Common myeloid progenitor, CD34-positive (primary cell): Measurements from ENCODE around the gene ARPC1B.
"Not testable (repeated sequence)": the region's sequence is repeated elsewhere in the genome, so short reads cannot be mapped to it uniquely, and the experiment has no call there.

Experiments used
- CTCF ChIA-PET: fragments of 350-600 bp; sonication (Branson Sonifier 250); formaldehyde crosslinking; loops from one replicate; lab custom pipeline; 2021; ENCODE audit warnings: antibody characterized with exemption; lab: Charles Lee
- POLR2A ChIA-PET: fragments of 350-600 bp; sonication (Branson Sonifier 250); formaldehyde crosslinking; loops from one replicate; lab custom pipeline; 2021; ENCODE audit warnings: antibody characterized with exemption; lab: Charles Lee
- DNase-seq, 3 donors: peaks; one replicate each; pipeline versions ENCODE4 v3.0.0 to v3.0.0-alpha.2; 2013
- H3K27ac ChIP-seq, 2 experiments: 1 replicate in 1 of 2; 2 replicates in 1 of 2; pipeline ENCODE4 v1.7.0; 2013; ENCODE audit warnings: inconsistent platforms in 2 of 2, low read length in 2 of 2, mild to moderate bottlenecking in 2 of 2, low read depth in 1 of 2, moderate library complexity in 1 of 2; ENCODE audit not compliant: severe bottlenecking in 2 of 2, insufficient read depth in 1 of 2, poor library complexity in 1 of 2
- H3K27me3 ChIP-seq, 5 experiments: replicated peaks in 2 of 5; 1 replicate in 3 of 5; 2 replicates in 2 of 5; pipeline versions ENCODE4 v1.6.1 to v1.7.0; 2013; ENCODE audit warnings: low read length in 4 of 5, mild to moderate bottlenecking in 2 of 5, moderate library complexity in 2 of 5, inconsistent platforms in 1 of 5; ENCODE audit not compliant: insufficient read depth in 5 of 5, control insufficient read depth in 4 of 5
- H3K36me3 ChIP-seq, 4 experiments: 1 replicate in 2 of 4; 2 replicates in 2 of 4; pipeline versions ENCODE4 v1.6.1 to v1.7.0; 2013; ENCODE audit warnings: low read length in 3 of 4, control low read depth in 1 of 4, mild to moderate bottlenecking in 1 of 4; ENCODE audit not compliant: control insufficient read depth in 4 of 4, insufficient read depth in 4 of 4
- H3K4me1 ChIP-seq, 4 experiments: 1 replicate in 3 of 4; 2 replicates in 1 of 4; pipeline versions ENCODE4 v1.6.1 to v1.7.1; 2013; ENCODE audit warnings: low read length in 3 of 4, mild to moderate bottlenecking in 3 of 4, control low read depth in 1 of 4, inconsistent platforms in 1 of 4, moderate library complexity in 1 of 4; ENCODE audit not compliant: control insufficient read depth in 4 of 4, insufficient read depth in 4 of 4; ENCODE audit errors: control extremely low read depth in 1 of 4
- H3K4me3 ChIP-seq, 7 experiments: 1 replicate in 4 of 7; 2 replicates in 3 of 7; pipeline versions ENCODE4 v1.5.1 to v1.7.0; 2013; ENCODE audit warnings: mild to moderate bottlenecking in 7 of 7, low read length in 6 of 7, moderate library complexity in 6 of 7, inconsistent platforms in 2 of 7, low read depth in 2 of 7, control low read depth in 1 of 7; ENCODE audit not compliant: insufficient read depth in 4 of 7, control insufficient read depth in 1 of 7; ENCODE audit errors: extremely low read depth in 1 of 7
- H3K9me3 ChIP-seq, 5 experiments: 1 replicate in 4 of 5; 2 replicates in 1 of 5; pipeline versions ENCODE4 v1.6.1 to v1.7.1; 2013; ENCODE audit warnings: low read length in 4 of 5, mild to moderate bottlenecking in 2 of 5, inconsistent platforms in 1 of 5, low read depth in 1 of 5, moderate library complexity in 1 of 5; ENCODE audit not compliant: control insufficient read depth in 4 of 5, insufficient read depth in 2 of 5; ENCODE audit errors: control extremely low read depth in 1 of 5
- WGBS: methylation state at CpG from one replicate; pipeline ENCODE4 v1.1.5; 2013; ENCODE audit not compliant: insufficient coverage; 5-methylcytosine and 5-hydroxymethylcytosine counted together

Gene ARPC1B

GRCh38 chr7:99408379-99409191 lies 34.1 kb downstream of the ARPC1B start, which contains the start of the genes BUD31 and PDAP1:
BUD31 (plus strand) TSS chr7:99408969; CDS start chr7:99411093, 2,124 bp downstream.
PDAP1 (minus strand) TSS chr7:99408597; CDS start chr7:99408548, 49 bp downstream.
- DNase-seq, result peak; percentile 96 to 98 (median 98)
- Histone ChIP-seq H3K9me3 (no peaks in the 10 kb centered on the region), H3K27ac (peak within 1 kb of the TSS; percentile 96 to 99), H3K4me1 (peaks cover 22 to 33% (median 32%) of the 10 kb centered on the region in 4 experiments), H3K4me3 (peak within 1 kb of the TSS; percentile 82 to 99 (median 94)), H3K36me3 (peaks cover 13 to 45% (median 28%) of the 10 kb centered on the region in 4 experiments), H3K27me3 (no peaks in the 10 kb centered on the region)
- POLR2A ChIA-PET, result interaction anchor here (0.5 to 2.0 kb wide), 9 partner anchors 12 to 721 kb away, joined by 3 to 7 read pairs (median 4); partner anchors contain the start of genes CPSF4, PTCD1 and ZNF394
- under 1% methylated on average over 61 of the region's 72 CpGs for WGBS
- CTCF ChIA-PET, result interaction anchor here (0.9 to 2.3 kb wide), 8 partner anchors 11 to 47 kb away, joined by 3 to 10 read pairs (median 4); partner anchors contain the start of gene PTCD1

DNA sequence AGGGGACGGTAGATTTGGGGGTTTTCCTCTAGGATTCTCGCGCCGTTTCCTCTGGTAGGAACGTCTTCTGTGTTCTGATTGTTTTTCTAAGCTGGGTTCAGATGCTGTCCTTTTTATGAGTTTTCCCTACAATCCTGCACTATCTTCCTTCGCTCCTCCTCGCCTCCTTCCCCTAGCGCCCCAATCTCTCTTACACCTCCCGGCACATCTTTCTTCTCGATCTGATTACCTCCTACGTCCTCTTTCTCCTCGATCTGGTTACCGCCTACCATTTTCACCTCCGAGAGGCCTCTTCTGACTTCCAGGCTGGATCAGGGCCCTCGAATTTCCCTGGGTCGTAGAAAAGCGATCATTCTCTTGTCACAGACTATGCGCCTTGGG lies 34.7 kb downstream of the ARPC1B start:
- CTCF ChIA-PET, result interaction anchor here (0.9 to 2.3 kb wide), 7 partner anchors 10 to 47 kb away, joined by 3 to 10 read pairs (median 3); partner anchors contain the start of gene PTCD1

DNA sequence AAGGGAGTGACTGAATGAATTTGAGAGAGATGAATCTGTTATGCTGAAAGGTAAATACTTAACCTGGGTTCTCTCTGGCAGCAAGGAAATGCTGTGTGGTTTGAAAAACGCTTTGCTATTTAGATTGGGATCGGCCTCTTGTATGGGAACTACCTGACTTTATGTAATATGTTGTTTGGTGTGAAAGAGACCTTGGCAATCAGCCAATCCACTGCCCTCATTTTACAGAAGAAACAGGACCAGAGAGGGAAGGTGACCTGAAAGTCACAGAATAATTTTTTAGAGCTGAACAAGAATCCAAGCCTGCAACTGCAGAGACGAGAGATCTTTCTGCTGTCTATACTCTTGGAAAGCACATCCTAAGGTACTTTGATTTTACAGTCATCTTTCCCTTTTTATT lies 35.3 kb downstream of the ARPC1B start:
- Histone ChIP-seq H3K27me3 (no peaks in the 10 kb centered on the region), H3K4me3 (peak overlapping the region in 6 of 7 experiments; percentile 37 to 99 (median 92)), H3K4me1 (peaks cover 22 to 33% (median 32%) of the 10 kb centered on the region in 4 experiments), H3K9me3 (no peaks in the 10 kb centered on the region), H3K27ac (peak overlapping the region; percentile 96 to 99), H3K36me3 (peaks cover 14 to 42% (median 27%) of the 10 kb centered on the region in 4 experiments)
- POLR2A ChIA-PET, result interaction anchor here (1.2 kb wide), 1 partner anchor 15 kb away, joined by 3 read pairs; no protein-coding TSS in a partner anchor
- peak in 1 of 3 donors; percentile 22 for DNase-seq
- WGBS, result no CpG with 5 or more reads among the region's 3 CpGs
- CTCF ChIA-PET, result interaction anchor here (1.0 to 2.3 kb wide), 2 partner anchors 11 to 46 kb away, joined by 3 to 10 read pairs; no protein-coding TSS in a partner anchor

More for the DNA sequence above, 34.7 kb downstream of the ARPC1B start:
- peak overlapping the region; percentile 82 to 99 (median 94) for H3K4me3 ChIP-seq
- no peaks in the 10 kb centered on the region for H3K27me3 ChIP-seq
- POLR2A ChIA-PET, result interaction anchor here (0.6 to 1.6 kb wide), 6 partner anchors 11 to 91 kb away, joined by 3 to 6 read pairs (median 4); partner anchors contain the start of gene ZNF394
- H3K36me3 ChIP-seq, result peaks cover 14 to 45% (median 27%) of the 10 kb centered on the region in 4 experiments
- H3K27ac ChIP-seq, result peak overlapping the region; percentile 96 to 99
- H3K4me1 ChIP-seq, result peaks cover 22 to 33% (median 32%) of the 10 kb centered on the region in 4 experiments
- peak in 2 of 3 donors; percentile 46 to 57 for DNase-seq
- no peaks in the 10 kb centered on the region for H3K9me3 ChIP-seq
- WGBS, result 0% methylated on average over 13 of the region's 18 CpGs

DNA sequence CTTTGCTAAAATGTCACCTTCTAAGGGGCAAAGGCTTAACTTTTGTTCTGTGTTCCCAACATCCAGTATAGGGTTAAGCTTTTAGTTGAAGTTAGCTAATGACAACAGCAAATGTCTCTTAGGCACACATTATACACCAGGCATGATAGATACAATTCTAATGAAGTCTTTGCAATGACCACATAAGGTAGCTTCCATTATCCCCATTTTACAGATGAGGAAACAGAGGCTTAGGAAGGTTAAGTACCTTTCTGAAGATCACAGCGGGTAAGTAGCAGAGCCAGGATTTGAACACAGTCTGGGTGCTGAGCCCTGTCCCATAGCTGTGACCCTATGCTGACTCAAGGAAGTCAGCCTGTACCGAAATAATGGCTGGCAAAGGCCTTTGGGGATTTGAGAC lies 36.1 kb downstream of the ARPC1B start:
- Histone ChIP-seq H3K9me3 (no peaks in the 10 kb centered on the region), H3K27me3 (no peaks in the 10 kb centered on the region), H3K4me1 (peaks cover 22 to 33% (median 32%) of the 10 kb centered on the region in 4 experiments), H3K4me3 (no peak overlapping the region), H3K36me3 (peaks cover 14 to 44% (median 33%) of the 10 kb centered on the region in 4 experiments), H3K27ac (peak overlapping the region in 1 of 2 experiments; percentile 17)
- 100% methylated on average over 2 of the region's 2 CpGs for WGBS
- ChIA-PET CTCF (interaction anchor here (1.0 to 2.3 kb wide), 2 partner anchors 9 to 46 kb away, joined by 4 to 10 read pairs; no protein-coding TSS in a partner anchor), POLR2A (no interaction called here)
- DNase-seq, result no peak

DNA sequence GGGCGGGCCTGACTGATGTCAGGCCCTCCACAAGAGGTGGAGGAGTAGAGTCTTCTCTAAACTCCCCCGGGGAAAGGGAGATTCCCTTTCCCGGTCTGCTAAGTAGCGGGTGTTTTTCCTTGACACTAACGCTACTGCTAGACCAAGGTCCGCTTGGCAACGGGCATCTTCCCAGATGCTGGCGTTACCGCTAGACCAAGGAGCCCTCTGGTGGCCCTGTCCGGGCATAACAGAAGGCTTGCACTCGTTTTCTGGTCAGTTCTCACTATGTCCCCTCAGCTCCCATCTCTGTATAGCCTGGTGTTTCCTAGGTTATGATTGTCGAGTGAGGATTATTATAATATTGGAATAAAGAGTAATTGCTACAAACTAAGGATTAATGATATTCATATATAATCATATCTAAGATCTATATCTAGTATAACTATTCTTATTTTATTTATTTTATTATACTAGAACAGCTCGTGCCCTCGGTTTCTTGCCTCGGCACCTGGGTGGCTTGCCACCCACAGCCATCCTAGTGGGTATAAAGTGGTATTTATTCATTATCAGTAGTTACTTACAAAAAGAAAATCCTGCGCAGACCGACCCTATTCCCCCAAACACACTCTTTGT lies 41.1 kb downstream of the ARPC1B start:
- DNase-seq, result peak in 1 of 3 donors; percentile 34
- POLR2A ChIA-PET, H3K9me3 ChIP-seq, H3K27ac ChIP-seq, H3K4me1 ChIP-seq, H3K4me3 ChIP-seq, H3K27me3 ChIP-seq: not testable (repeated sequence)
- CTCF ChIA-PET, result interaction anchor here (0.7 to 2.0 kb wide), 5 partner anchors 10 to 48 kb away, joined by 3 to 8 read pairs (median 3); no protein-coding TSS in a partner anchor
- H3K36me3 ChIP-seq, result peaks cover 21 to 91% (median 64%) of the 10 kb centered on the region in 4 experiments
- 96% methylated on average over 7 of the region's 17 CpGs for WGBS

GRCh38 chr7:99418260-99418659 lies 43.7 kb downstream of the ARPC1B start:
- no peaks in the 10 kb centered on the region for H3K4me1 ChIP-seq
- H3K9me3 ChIP-seq, result no peaks in the 10 kb centered on the region
- H3K4me3 ChIP-seq, result no peak overlapping the region
- ChIA-PET CTCF (interaction anchor here (0.6 kb wide), 1 partner anchor 77 kb away, joined by 3 read pairs; no protein-coding TSS in a partner anchor), POLR2A (no interaction called here)
- no peaks in the 10 kb centered on the region for H3K27me3 ChIP-seq
- WGBS, result 97% methylated on average over 8 of the region's 9 CpGs
- no peak overlapping the region for H3K27ac ChIP-seq
- peaks cover 11 to 85% (median 64%) of the 10 kb centered on the region in 4 experiments for H3K36me3 ChIP-seq
- DNase-seq, result no peak
